Thoracic aorta (tissue), 2 donors: Measurements from ENCODE around the gene TRPM3. TPM values are rescaled to one million over a fixed set of nuclear protein-coding genes. Genes with fewer than 3 reads are reported as not detected.

Experiments used
- ATAC-seq: fragments of 150-250 bp; one replicate; pipeline ENCODE4 v1.8.0; 2017; ENCODE audit warnings: low read depth; ENCODE audit not compliant: insufficient number of reproducible peaks, low FRiP score
- DNase-seq: peaks from one replicate; pipeline ENCODE4 v3.0.0-alpha.2; 2020; ENCODE audit warnings: low spot score
- H3K27ac ChIP-seq, 2 donors: fragments of 200-600 bp; sonication (generic); 1 replicate in 1 of 2; 2 replicates in 1 of 2; pipeline ENCODE4 v1.5.1; 2016; ENCODE audit warnings: mild to moderate bottlenecking in 2 of 2, moderate library complexity in 2 of 2
- H3K27me3 ChIP-seq: fragments of 200-600 bp; sonication (generic); replicated peaks from 2 replicates; pipeline ENCODE4 v1.6.0; 2016; ENCODE audit warnings: mild to moderate bottlenecking; ENCODE audit not compliant: insufficient read depth
- H3K36me3 ChIP-seq: fragments of 200-600 bp; sonication (generic); one replicate; pipeline ENCODE4 v1.5.1; 2016
- H3K4me1 ChIP-seq, 2 donors: fragments of 200-600 bp; sonication (generic); 1 replicate in 1 of 2; 2 replicates in 1 of 2; pipeline versions ENCODE4 v1.5.1 to v1.6.0; 2016; ENCODE audit warnings: low read depth in 2 of 2, mild to moderate bottlenecking in 1 of 2; ENCODE audit not compliant: control insufficient read depth in 1 of 2
- H3K4me3 ChIP-seq: fragments of 200-600 bp; sonication (generic); 2 replicates; pipeline ENCODE4 v1.5.1; 2016; ENCODE audit warnings: mild to moderate bottlenecking
- H3K9me3 ChIP-seq: fragments of 200-600 bp; sonication (generic); 2 replicates; pipeline ENCODE4 v1.5.1; 2016
- CTCF ChIP-seq: fragments of 200-600 bp; sonication (generic); IDR thresholded peaks from one replicate; pipeline ENCODE4 v1.5.1; 2019; ENCODE audit warnings: antibody characterized with exemption
- total RNA-seq, 2 donors: library from RNA; depleted of rRNA; stranded (reverse); fragments of >200 nt; gene quantifications; one replicate each; pipeline versions ENCODE4 v1.1.0 to v1.2.3, GENCODE V29; 2016

Gene TRPM3
- total RNA-seq, 2 donors from 2014 or later = 2.1 to 5.0 TPM

- DNase-seq (no peak), ATAC-seq (no peak)
- Histone ChIP-seq H3K9me3 (no peaks in the 10 kb centered on the region), H3K27ac (no peak overlapping the region), H3K4me1 (no peaks in the 10 kb centered on the region), H3K27me3 (no peaks in the 10 kb centered on the region), H3K4me3 (no peak overlapping the region), H3K36me3 (no peaks in the 10 kb centered on the region)
- no peak for TF ChIP-seq CTCF
Measured at GRCh38 chr9:70901013-70901412, 220.4 kb downstream of the TRPM3 start.

- Histone ChIP-seq H3K36me3 (no peaks in the 10 kb centered on the region), H3K4me1 (no peaks in the 10 kb centered on the region), H3K27me3 (no peaks in the 10 kb centered on the region), H3K9me3 (no peaks in the 10 kb centered on the region), H3K27ac (no peak overlapping the region), H3K4me3 (no peak overlapping the region)
- TF ChIP-seq CTCF = no peak
- DNase-seq = no peak
- no peak for ATAC-seq
Measured at GRCh38 chr9:70893580-70894122, 227.8 kb downstream of the TRPM3 start.

DNA sequence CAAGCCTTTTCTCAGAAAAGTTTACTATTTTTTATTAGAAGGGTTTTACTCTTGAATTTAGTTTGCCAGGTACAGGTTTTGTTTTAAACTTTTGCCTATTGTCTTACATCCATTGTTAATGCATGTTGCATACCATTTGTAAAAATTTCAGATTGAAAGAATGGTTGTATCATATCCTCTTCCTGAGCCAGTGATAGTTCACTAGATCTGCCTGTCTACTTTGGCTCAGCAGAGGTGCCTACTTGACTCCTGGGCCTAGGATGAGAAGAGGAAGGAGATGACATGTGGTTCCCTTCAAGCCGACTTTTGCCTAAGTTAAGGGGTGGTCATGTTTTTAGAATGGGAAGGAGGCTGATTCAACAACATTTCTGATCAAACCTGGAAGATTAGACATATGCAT, 232.9 kb downstream of the TRPM3 start:
- Histone ChIP-seq H3K4me3 (no peak overlapping the region), H3K36me3 (no peaks in the 10 kb centered on the region), H3K9me3 (no peaks in the 10 kb centered on the region), H3K27ac (no peak overlapping the region), H3K27me3 (no peaks in the 10 kb centered on the region), H3K4me1 (no peaks in the 10 kb centered on the region)
- DNase-seq (no peak), ATAC-seq (no peak)
- no peak for TF ChIP-seq CTCF

DNA sequence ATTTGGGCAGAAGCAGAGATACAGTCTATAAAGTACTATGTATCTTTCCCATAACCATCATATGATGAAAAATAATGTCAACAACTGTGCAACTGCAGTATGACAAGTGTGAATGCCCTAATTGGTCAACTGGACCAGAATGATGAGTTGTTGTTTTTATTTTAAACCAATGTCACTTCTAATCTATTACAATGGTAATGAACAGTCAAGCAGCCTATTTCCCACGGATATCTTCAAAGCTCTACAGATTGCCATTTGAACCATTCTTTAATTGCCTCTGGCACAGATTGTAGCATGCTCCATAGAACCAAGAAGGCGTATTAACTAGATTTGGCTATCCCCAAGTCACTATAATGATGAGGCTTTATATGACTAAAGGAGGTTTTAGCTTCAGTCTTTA, 233.6 kb downstream of the TRPM3 start:
- no peak overlapping the region for H3K27ac ChIP-seq
- TF ChIP-seq CTCF = no peak
- H3K36me3 ChIP-seq = no peaks in the 10 kb centered on the region
- DNase-seq (no peak), ATAC-seq (no peak)
- no peaks in the 10 kb centered on the region for H3K4me1 ChIP-seq
- H3K27me3 ChIP-seq = no peaks in the 10 kb centered on the region
- no peak overlapping the region for H3K4me3 ChIP-seq
- no peaks in the 10 kb centered on the region for H3K9me3 ChIP-seq

- H3K27me3 ChIP-seq = no peaks in the 10 kb centered on the region
- no peak for DNase-seq
- no peaks in the 10 kb centered on the region for H3K9me3 ChIP-seq
- TF ChIP-seq CTCF = no peak
- no peaks in the 10 kb centered on the region for H3K4me1 ChIP-seq
- no peak for ATAC-seq
- no peak overlapping the region for H3K4me3 ChIP-seq
- no peak overlapping the region for H3K27ac ChIP-seq
- no peaks in the 10 kb centered on the region for H3K36me3 ChIP-seq
Measured at GRCh38 chr9:70883963-70884793, 237.2 kb downstream of the TRPM3 start.
